Activated naive CD4-positive, alpha-beta T cell treated with anti-CD3 and anti-CD28 coated beads, Interleukin-2, amount 50 U/mL, for 72 hours (primary cell): ENCODE data around the gene SHANK1. TPM values are rescaled to one million over a fixed set of nuclear protein-coding genes. Genes with fewer than 3 reads are reported as not detected.
"Not testable (repeated sequence)": the region's sequence is repeated elsewhere in the genome, so short reads cannot be mapped to it uniquely, and the experiment has no call there.

Experiments used
- ATAC-seq, 2 donors: fragments of 150-1000 bp; cut with Tn5 transposase; 2 replicates each; pipeline ENCODE4 v1.10.0; 2021; ENCODE audit warnings: mild to moderate bottlenecking in 2 of 2, moderate library complexity in 2 of 2
- DNase-seq, 2 donors: peaks; one replicate each; pipeline ENCODE4 v3.0.0; 2021 to 2022; ENCODE audit warnings: low spot score in 2 of 2
- H3K27ac Mint-ChIP-seq, 2 donors: one replicate each; pipeline ENCODE4 v1.8.0; 2022; ENCODE audit warnings: mild to moderate bottlenecking in 2 of 2, mixed read lengths in 2 of 2
- H3K36me3 Mint-ChIP-seq, 2 donors: one replicate each; pipeline ENCODE4 v1.8.0; 2022; ENCODE audit warnings: mixed read lengths in 2 of 2
- H3K9me3 Mint-ChIP-seq, 2 donors: one replicate each; pipeline ENCODE4 v1.8.0; 2022; ENCODE audit warnings: mixed read lengths in 2 of 2
- total RNA-seq, 2 donors: library from RNA; stranded (reverse); gene quantifications; one replicate each; pipeline ENCODE4 v1.2.3, GENCODE V29; 2022

Gene SHANK1
- total RNA-seq, 2 donors from 2014 or later = 0.14 TPM; not detected in 1

DNA sequence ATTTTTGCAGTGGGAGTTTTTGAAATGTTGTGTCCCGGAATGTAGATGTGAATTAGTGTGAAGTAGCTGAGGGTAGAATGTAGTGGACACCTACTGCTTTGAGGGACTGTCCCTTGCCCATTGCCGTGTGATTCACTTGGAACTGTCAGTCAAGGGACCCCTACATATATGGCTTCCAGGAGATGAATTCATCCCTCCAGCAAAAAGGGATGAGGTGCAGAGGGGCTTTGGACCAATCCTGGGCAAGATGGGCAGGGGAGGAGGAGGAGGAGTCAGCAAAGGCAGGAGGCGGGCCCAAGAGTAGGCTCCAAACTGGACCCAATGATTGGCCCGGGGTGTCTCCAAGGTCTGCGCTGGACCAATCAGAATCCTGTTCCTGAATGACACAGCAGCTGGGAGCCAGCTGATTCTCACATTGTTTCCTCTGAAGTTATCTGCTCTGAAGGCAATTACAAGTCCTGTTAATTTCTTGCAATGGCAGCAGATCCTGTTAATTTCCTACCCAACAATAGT lies 99.2 kb downstream of the SHANK1 start:
- not testable (repeated sequence) for ATAC-seq

DNA sequence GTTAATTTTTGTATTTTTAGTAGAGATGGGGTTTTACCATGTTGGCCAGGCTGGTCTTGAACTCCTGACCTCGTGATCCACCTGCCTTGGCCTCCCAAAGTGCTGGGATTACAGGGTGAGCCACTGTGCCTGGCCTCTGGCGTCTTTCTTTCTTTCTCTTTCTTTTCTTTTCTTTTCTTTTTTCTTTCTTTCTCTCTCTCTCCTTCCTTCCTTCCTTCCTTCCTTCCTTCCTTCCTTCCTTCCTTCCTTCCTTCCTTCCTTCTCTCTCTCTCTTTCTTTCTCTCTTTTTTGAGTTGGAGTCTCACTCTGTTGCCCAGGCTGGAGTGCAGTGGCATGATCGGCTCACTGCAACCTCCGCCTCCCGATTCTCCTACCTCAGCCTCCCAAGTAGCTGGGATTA lies 100.4 kb downstream of the SHANK1 start:
- DNase-seq, H3K9me3 Mint-ChIP-seq, ATAC-seq, H3K36me3 Mint-ChIP-seq, H3K27ac Mint-ChIP-seq: not testable (repeated sequence)

More for the DNA sequence above, 99.2 kb downstream of the SHANK1 start:
- H3K9me3 Mint-ChIP-seq, DNase-seq, H3K27ac Mint-ChIP-seq, H3K36me3 Mint-ChIP-seq: not testable (repeated sequence)

GRCh38 chr19:50618379-50618778 lies 101.2 kb downstream of the SHANK1 start:
- not testable (repeated sequence) for DNase-seq, H3K9me3 Mint-ChIP-seq, H3K36me3 Mint-ChIP-seq, H3K27ac Mint-ChIP-seq, ATAC-seq

GRCh38 chr19:50612504-50613404 lies 106.8 kb downstream of the SHANK1 start:
- H3K36me3 Mint-ChIP-seq, DNase-seq, H3K9me3 Mint-ChIP-seq, H3K27ac Mint-ChIP-seq, ATAC-seq: not testable (repeated sequence)

Other genes starting within 250 kb of the SHANK1 start
- gene EMC10, start 243.3 kb downstream of the SHANK1 start, total RNA-seq = 10 to 100 TPM; 27.3 to 45.5 TPM
- under 1 TPM; 0.60 to 0.96 TPM for gene GARIN5A, start 243.0 kb downstream of the SHANK1 start, total RNA-seq
- 10 to 100 TPM; 27.6 to 29.5 TPM for gene JOSD2, start 208.6 kb downstream of the SHANK1 start, total RNA-seq
- gene ASPDH, start 205.9 kb downstream of the SHANK1 start, total RNA-seq = not detected
- gene LRRC4B, start 151.4 kb downstream of the SHANK1 start, total RNA-seq = not detected
- under 1 TPM in 1 of 2 donors, not detected in 1; 0.23 TPM for gene SYT3, start 79.9 kb downstream of the SHANK1 start, total RNA-seq
- gene C19orf81, start 70.4 kb downstream of the SHANK1 start, total RNA-seq = 1 to 10 TPM in 1 of 2 donors, not detected in 1; 4.2 TPM
- 1 to 10 TPM in 1 of 2 donors, under 1 TPM in 1; 0.55 to 1.6 TPM for gene CLEC11A, start 3.6 kb upstream of the SHANK1 start, total RNA-seq
- not detected for gene GPR32, start 50.7 kb upstream of the SHANK1 start, total RNA-seq
- not detected for gene ACP4, start 70.6 kb upstream of the SHANK1 start, total RNA-seq
- gene KLK1, start 104.0 kb upstream of the SHANK1 start, total RNA-seq = 1 to 10 TPM; 1.2 to 5.0 TPM
- gene KLK15, start 113.8 kb upstream of the SHANK1 start, total RNA-seq = not detected
- not detected for gene KLK3, start 135.1 kb upstream of the SHANK1 start, total RNA-seq
- 1 to 10 TPM in 1 of 2 donors, not detected in 1; 1.5 TPM for gene KLK2, start 153.6 kb upstream of the SHANK1 start, total RNA-seq
- not detected for gene KLK4, start 191.6 kb upstream of the SHANK1 start, total RNA-seq
- gene KLK5, start 233.2 kb upstream of the SHANK1 start, total RNA-seq = not detected
- gene KLK6, start 249.8 kb upstream of the SHANK1 start, total RNA-seq = not detected